ENCODE data around the gene ANGPTL2.
"Not testable (repeated sequence)": the region's sequence is repeated elsewhere in the genome, so short reads cannot be mapped to it uniquely, and the experiment has no call there.

The ANGPTL2 gene

GRCh38 chr9:127154003-127154389, 31.6 kb upstream of the ANGPTL2 start:
- no peak overlapping the region for H3K27ac ChIP-seq (ENCODE audit: low read depth, low read length)
- no peaks in the 10 kb centered on the region for H3K27me3 ChIP-seq (ENCODE audit: control insufficient read depth, insufficient read depth, low read length)
- peaks cover 2% of the 10 kb centered on the region for H3K4me1 ChIP-seq (ENCODE audit: control insufficient read depth, insufficient read depth, low read length)
- H3K9me3 ChIP-seq (ENCODE audit: control insufficient read depth, insufficient read depth, low read depth, low read length), result no peaks in the 10 kb centered on the region
- H3K4me3 ChIP-seq (ENCODE audit: low read depth, low read length), result no peak overlapping the region
- H3K36me3 ChIP-seq (ENCODE audit: control insufficient read depth, insufficient read depth, low read length), result no peaks in the 10 kb centered on the region
- H3K9ac ChIP-seq (ENCODE audit: low read length), result no peak overlapping the region

- Histone ChIP-seq H3K9ac (ENCODE audit: low read length) (no peak overlapping the region), H3K27ac (ENCODE audit: low read depth, low read length) (no peak overlapping the region), H3K9me3 (ENCODE audit: control insufficient read depth, insufficient read depth, low read depth, low read length) (no peaks in the 10 kb centered on the region), H3K27me3 (ENCODE audit: control insufficient read depth, insufficient read depth, low read length) (no peaks in the 10 kb centered on the region), H3K36me3 (ENCODE audit: control insufficient read depth, insufficient read depth, low read length) (no peaks in the 10 kb centered on the region), H3K4me1 (ENCODE audit: control insufficient read depth, insufficient read depth, low read length) (no peaks in the 10 kb centered on the region), H3K4me3 (ENCODE audit: low read depth, low read length) (no peak overlapping the region)
These were observed 31.1 kb upstream of the ANGPTL2 start for GRCh38 chr9:127153501-127153900.

GRCh38 chr9:127149463-127150390, 27.3 kb upstream of the ANGPTL2 start:
- Histone ChIP-seq H3K9ac (ENCODE audit: low read length) (no peak overlapping the region), H3K27me3 (ENCODE audit: control insufficient read depth, insufficient read depth, low read length) (no peaks in the 10 kb centered on the region), H3K4me3 (ENCODE audit: low read depth, low read length) (no peak overlapping the region)

GRCh38 chr9:127149010-127149409, 26.6 kb upstream of the ANGPTL2 start:
- Histone ChIP-seq H3K4me1 (ENCODE audit: control insufficient read depth, insufficient read depth, low read length) (no peaks in the 10 kb centered on the region), H3K9me3 (ENCODE audit: control insufficient read depth, insufficient read depth, low read depth, low read length) (no peaks in the 10 kb centered on the region), H3K36me3 (ENCODE audit: control insufficient read depth, insufficient read depth, low read length) (no peaks in the 10 kb centered on the region), H3K27me3 (ENCODE audit: control insufficient read depth, insufficient read depth, low read length) (no peaks in the 10 kb centered on the region), H3K9ac (ENCODE audit: low read length) (no peak overlapping the region), H3K4me3 (ENCODE audit: low read depth, low read length) (no peak overlapping the region), H3K27ac (ENCODE audit: low read depth, low read length) (no peak overlapping the region)

More at GRCh38 chr9:127149463-127150390, 27.3 kb upstream of the ANGPTL2 start:
- Histone ChIP-seq H3K36me3 (ENCODE audit: control insufficient read depth, insufficient read depth, low read length) (no peaks in the 10 kb centered on the region), H3K27ac (ENCODE audit: low read depth, low read length) (no peak overlapping the region), H3K4me1 (ENCODE audit: control insufficient read depth, insufficient read depth, low read length) (no peaks in the 10 kb centered on the region), H3K9me3 (ENCODE audit: control insufficient read depth, insufficient read depth, low read depth, low read length) (no peaks in the 10 kb centered on the region)

- Histone ChIP-seq H3K4me1 (ENCODE audit: control insufficient read depth, insufficient read depth, low read length) (0 out of 2 replicates have a peak, but pooled peaks cover 6% of the 10 kb centered on the region), H3K27ac (ENCODE audit: low read depth, low read length) (no peak overlapping the region), H3K4me3 (ENCODE audit: low read depth, low read length) (no peak overlapping the region)
These were observed 25.6 kb upstream of the ANGPTL2 start for GRCh38 chr9:127148014-127148413.

GRCh38 chr9:127147251-127147650, 24.8 kb upstream of the ANGPTL2 start:
- H3K27me3 ChIP-seq (ENCODE audit: control insufficient read depth, insufficient read depth, low read length), result no peaks in the 10 kb centered on the region
- H3K4me1 ChIP-seq (ENCODE audit: control insufficient read depth, insufficient read depth, low read length), result peaks cover 10% of the 10 kb centered on the region
- H3K9me3 ChIP-seq (ENCODE audit: control insufficient read depth, insufficient read depth, low read depth, low read length), result no peaks in the 10 kb centered on the region
- no peaks in the 10 kb centered on the region for H3K36me3 ChIP-seq (ENCODE audit: control insufficient read depth, insufficient read depth, low read length)
- H3K4me3 ChIP-seq (ENCODE audit: low read depth, low read length), result no peak overlapping the region
- no peak overlapping the region for H3K27ac ChIP-seq (ENCODE audit: low read depth, low read length)
- no peak overlapping the region for H3K9ac ChIP-seq (ENCODE audit: low read length)

More at GRCh38 chr9:127148014-127148413, 25.6 kb upstream of the ANGPTL2 start:
- H3K9me3 ChIP-seq (ENCODE audit: control insufficient read depth, insufficient read depth, low read depth, low read length), result no peaks in the 10 kb centered on the region
- H3K27me3 ChIP-seq (ENCODE audit: control insufficient read depth, insufficient read depth, low read length), result no peaks in the 10 kb centered on the region
- no peaks in the 10 kb centered on the region for H3K36me3 ChIP-seq (ENCODE audit: control insufficient read depth, insufficient read depth, low read length)
- no peak overlapping the region for H3K9ac ChIP-seq (ENCODE audit: low read length)

GRCh38 chr9:127146841-127147240, 24.4 kb upstream of the ANGPTL2 start:
- peaks cover 14% of the 10 kb centered on the region for H3K4me1 ChIP-seq (ENCODE audit: control insufficient read depth, insufficient read depth, low read length)
- H3K27ac ChIP-seq (ENCODE audit: low read depth, low read length); H3K9me3 ChIP-seq (ENCODE audit: control insufficient read depth, insufficient read depth, low read depth, low read length); H3K27me3 ChIP-seq (ENCODE audit: control insufficient read depth, insufficient read depth, low read length); H3K36me3 ChIP-seq (ENCODE audit: control insufficient read depth, insufficient read depth, low read length); H3K9ac ChIP-seq (ENCODE audit: low read length); H3K4me3 ChIP-seq (ENCODE audit: low read depth, low read length): not testable (repeated sequence)

GRCh38 chr9:127144670-127145445, 22.4 kb upstream of the ANGPTL2 start:
- H3K9me3 ChIP-seq (ENCODE audit: control insufficient read depth, insufficient read depth, low read depth, low read length), result no peaks in the 10 kb centered on the region
- no peak overlapping the region for H3K27ac ChIP-seq (ENCODE audit: low read depth, low read length)
- H3K27me3 ChIP-seq (ENCODE audit: control insufficient read depth, insufficient read depth, low read length), result no peaks in the 10 kb centered on the region
- H3K36me3 ChIP-seq (ENCODE audit: control insufficient read depth, insufficient read depth, low read length), result no peaks in the 10 kb centered on the region
- H3K9ac ChIP-seq (ENCODE audit: low read length), result no peak overlapping the region
- H3K4me1 ChIP-seq (ENCODE audit: control insufficient read depth, insufficient read depth, low read length), result peaks cover 15% of the 10 kb centered on the region
- no peak overlapping the region for H3K4me3 ChIP-seq (ENCODE audit: low read depth, low read length)

- Histone ChIP-seq H3K4me3 (ENCODE audit: low read depth, low read length) (no peak overlapping the region), H3K36me3 (ENCODE audit: control insufficient read depth, insufficient read depth, low read length) (no peaks in the 10 kb centered on the region), H3K9me3 (ENCODE audit: control insufficient read depth, insufficient read depth, low read depth, low read length) (no peaks in the 10 kb centered on the region), H3K27ac (ENCODE audit: low read depth, low read length) (no peak overlapping the region), H3K9ac (ENCODE audit: low read length) (no peak overlapping the region), H3K4me1 (ENCODE audit: control insufficient read depth, insufficient read depth, low read length) (peaks cover 15% of the 10 kb centered on the region), H3K27me3 (ENCODE audit: control insufficient read depth, insufficient read depth, low read length) (no peaks in the 10 kb centered on the region)
These were observed 21.6 kb upstream of the ANGPTL2 start for GRCh38 chr9:127143920-127144465.

GRCh38 chr9:127142931-127143464, 20.6 kb upstream of the ANGPTL2 start:
- no peak overlapping the region for H3K9ac ChIP-seq (ENCODE audit: low read length)
- no peaks in the 10 kb centered on the region for H3K9me3 ChIP-seq (ENCODE audit: control insufficient read depth, insufficient read depth, low read depth, low read length)
- peaks cover 15% of the 10 kb centered on the region for H3K4me1 ChIP-seq (ENCODE audit: control insufficient read depth, insufficient read depth, low read length)
- no peaks in the 10 kb centered on the region for H3K36me3 ChIP-seq (ENCODE audit: control insufficient read depth, insufficient read depth, low read length)
- no peak overlapping the region for H3K4me3 ChIP-seq (ENCODE audit: low read depth, low read length)
- no peaks in the 10 kb centered on the region for H3K27me3 ChIP-seq (ENCODE audit: control insufficient read depth, insufficient read depth, low read length)
- no peak overlapping the region; the same call in 1 of the 2 replicates for H3K27ac ChIP-seq (ENCODE audit: low read depth, low read length)

All from HUES6 (cell line).